ENCODE results near the gene C1QTNF12.

The C1QTNF12 gene

DNA sequence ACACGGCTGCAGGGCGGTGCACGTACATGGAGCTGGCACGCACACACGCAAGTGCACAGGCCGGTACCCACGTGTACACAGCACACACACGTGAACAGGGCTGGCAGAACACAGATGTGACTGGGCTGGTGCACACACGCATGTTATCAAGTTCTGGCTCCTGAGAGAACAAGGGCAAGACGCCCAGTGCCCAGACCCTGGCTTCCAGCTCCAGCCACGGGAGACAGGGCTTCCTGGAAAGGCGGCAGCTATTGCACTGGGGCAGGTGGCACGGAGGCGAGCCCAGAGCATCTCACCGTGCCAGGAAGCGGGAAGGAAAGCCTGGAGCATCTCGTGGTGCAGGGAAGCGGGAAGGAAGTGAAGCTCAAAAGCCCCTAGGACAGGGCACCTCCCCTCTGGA is 20.6 kb downstream of the C1QTNF12 start:
- no peak for DNase-seq (ENCODE audit: low read depth)
- TF ChIP-seq, protein P1, sequence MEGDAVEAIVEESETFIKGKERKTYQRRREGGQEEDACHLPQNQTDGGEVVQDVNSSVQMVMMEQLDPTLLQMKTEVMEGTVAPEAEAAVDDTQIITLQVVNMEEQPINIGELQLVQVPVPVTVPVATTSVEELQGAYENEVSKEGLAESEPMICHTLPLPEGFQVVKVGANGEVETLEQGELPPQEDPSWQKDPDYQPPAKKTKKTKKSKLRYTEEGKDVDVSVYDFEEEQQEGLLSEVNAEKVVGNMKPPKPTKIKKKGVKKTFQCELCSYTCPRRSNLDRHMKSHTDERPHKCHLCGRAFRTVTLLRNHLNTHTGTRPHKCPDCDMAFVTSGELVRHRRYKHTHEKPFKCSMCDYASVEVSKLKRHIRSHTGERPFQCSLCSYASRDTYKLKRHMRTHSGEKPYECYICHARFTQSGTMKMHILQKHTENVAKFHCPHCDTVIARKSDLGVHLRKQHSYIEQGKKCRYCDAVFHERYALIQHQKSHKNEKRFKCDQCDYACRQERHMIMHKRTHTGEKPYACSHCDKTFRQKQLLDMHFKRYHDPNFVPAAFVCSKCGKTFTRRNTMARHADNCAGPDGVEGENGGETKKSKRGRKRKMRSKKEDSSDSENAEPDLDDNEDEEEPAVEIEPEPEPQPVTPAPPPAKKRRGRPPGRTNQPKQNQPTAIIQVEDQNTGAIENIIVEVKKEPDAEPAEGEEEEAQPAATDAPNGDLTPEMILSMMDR (IDR thresholded peaks at IDR 0.05; ENCODE audit: low read depth, low read length, missing control alignments), result no peak
- no peak overlapping the region for H3K4me3 ChIP-seq (ENCODE audit: low read depth, low read length)
- in situ Hi-C loops (cut with HindIII; ENCODE audit: low sequenced_read_pairs), result no loop called here

DNA sequence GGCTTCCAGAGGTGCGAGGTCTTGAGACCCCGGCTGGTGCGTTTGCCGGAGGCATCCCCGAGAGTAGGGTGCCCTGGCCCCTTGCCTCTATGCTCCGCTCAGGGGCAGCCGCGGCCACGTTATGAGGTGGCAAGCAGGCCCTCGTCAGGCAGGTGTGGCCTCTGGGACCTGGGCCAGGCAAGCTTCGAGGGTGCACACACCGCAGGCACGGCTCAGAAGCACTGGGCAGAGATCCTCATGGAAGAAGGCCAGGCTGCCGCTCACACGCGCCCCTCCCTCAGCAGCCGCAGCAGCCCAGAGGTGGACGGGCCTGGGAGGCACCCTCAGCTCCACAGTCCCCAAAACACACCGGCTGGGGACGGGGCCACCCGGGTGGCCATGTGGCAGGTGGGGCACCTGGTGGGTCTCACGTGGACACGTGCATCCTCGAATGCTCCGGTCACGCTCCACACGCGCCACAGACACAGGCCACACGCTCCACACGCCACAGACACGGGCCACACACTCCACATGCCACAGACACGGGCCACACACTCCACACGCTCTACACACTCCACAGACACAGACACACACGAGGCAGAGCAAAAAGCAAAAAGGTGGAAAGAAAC is 21.2 kb downstream of the C1QTNF12 start:
- no peak for DNase-seq (ENCODE audit: low read depth)
- TF ChIP-seq, protein P1 (IDR thresholded peaks at IDR 0.05; ENCODE audit: low read depth, low read length, missing control alignments), result no peak
- H3K4me3 ChIP-seq (ENCODE audit: low read depth, low read length), result no peak overlapping the region
- in situ Hi-C loops (cut with HindIII; ENCODE audit: low sequenced_read_pairs), result no loop called here

DNA sequence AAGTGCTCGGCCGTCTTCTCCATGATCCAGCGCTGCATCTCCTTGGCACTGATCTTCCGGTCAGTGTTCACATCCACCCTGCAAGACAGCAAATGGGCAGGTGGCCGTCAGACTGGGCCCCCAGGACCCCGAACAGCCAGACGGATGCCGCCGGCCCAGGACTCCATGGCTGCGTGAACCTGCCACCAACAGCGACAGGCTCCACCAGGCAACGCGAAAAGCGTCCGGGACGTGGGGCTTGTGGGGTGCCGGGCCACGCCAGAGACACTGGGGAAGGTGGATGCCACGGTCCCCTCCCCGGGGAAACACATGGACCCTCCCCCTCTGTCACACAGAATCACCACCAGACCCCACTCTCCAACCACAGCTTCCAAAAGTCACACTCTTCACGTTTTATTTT is 22.6 kb downstream of the C1QTNF12 start:
- in situ Hi-C loops (cut with HindIII; ENCODE audit: low sequenced_read_pairs), result no loop called here
- DNase-seq (ENCODE audit: low read depth), result no peak
- H3K4me3 ChIP-seq (ENCODE audit: low read depth, low read length), result no peak overlapping the region
- TF ChIP-seq, protein P1 (IDR thresholded peaks at IDR 0.05; ENCODE audit: low read depth, low read length, missing control alignments), result no peak

DNA sequence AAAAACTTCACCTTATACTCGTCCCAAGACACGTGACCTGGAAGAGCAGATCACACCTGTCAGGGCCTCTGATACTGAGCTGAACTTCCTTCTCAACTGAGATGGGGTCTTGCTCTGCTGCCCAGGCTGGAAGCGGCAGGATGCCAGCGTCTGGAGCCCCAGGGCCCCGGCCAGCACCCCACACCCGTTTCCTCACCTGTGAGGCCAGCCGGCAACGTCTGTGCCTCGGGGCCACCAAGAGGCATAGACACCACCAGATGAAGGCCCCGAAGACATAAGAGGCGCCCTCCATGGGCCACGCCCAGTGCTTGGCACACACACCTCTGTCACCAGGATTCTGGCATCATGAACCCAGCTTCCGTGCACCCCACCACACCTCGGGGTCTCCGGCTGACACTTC is 23.2 kb downstream of the C1QTNF12 start:
- no peak for DNase-seq (ENCODE audit: low read depth)
- no peak overlapping the region for H3K4me3 ChIP-seq (ENCODE audit: low read depth, low read length)
- TF ChIP-seq, protein P1 (IDR thresholded peaks at IDR 0.05; ENCODE audit: low read depth, low read length, missing control alignments), result no peak
- in situ Hi-C loops (cut with HindIII; ENCODE audit: low sequenced_read_pairs), result no loop called here

DNA sequence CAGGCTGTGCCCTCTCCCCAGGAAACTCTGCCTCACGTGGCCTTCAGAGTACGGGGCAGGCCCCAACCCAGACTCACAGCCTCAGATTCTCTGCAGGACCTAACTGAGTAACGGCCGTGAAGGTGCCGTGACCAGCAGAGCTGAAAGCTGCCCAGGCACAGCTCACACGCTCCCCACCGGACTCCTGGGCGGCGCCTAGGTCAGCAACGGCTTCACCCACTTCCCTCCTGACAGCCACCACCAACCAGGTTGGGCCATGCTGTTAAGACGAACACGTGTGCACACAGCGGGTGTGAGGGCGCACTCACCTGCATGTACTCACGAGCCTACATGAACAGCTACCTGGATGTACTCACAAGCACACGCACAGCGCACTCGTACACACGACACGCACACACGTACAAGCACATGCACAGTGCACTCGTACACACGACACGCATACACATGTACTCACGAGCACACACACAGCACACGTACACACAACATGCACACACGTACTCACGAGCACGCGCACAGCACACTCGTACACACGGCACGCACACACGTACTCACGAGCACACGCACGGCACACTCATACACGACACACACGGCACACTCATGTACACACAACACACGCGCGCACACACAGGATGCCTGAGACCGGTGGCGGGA is 23.8 kb downstream of the C1QTNF12 start:
- H3K4me3 ChIP-seq (ENCODE audit: low read depth, low read length), result no peak overlapping the region
- in situ Hi-C loops (cut with HindIII; ENCODE audit: low sequenced_read_pairs), result no loop called here
- TF ChIP-seq, protein P1 (IDR thresholded peaks at IDR 0.05; ENCODE audit: low read depth, low read length, missing control alignments), result no peak
- no peak for DNase-seq (ENCODE audit: low read depth)

DNA sequence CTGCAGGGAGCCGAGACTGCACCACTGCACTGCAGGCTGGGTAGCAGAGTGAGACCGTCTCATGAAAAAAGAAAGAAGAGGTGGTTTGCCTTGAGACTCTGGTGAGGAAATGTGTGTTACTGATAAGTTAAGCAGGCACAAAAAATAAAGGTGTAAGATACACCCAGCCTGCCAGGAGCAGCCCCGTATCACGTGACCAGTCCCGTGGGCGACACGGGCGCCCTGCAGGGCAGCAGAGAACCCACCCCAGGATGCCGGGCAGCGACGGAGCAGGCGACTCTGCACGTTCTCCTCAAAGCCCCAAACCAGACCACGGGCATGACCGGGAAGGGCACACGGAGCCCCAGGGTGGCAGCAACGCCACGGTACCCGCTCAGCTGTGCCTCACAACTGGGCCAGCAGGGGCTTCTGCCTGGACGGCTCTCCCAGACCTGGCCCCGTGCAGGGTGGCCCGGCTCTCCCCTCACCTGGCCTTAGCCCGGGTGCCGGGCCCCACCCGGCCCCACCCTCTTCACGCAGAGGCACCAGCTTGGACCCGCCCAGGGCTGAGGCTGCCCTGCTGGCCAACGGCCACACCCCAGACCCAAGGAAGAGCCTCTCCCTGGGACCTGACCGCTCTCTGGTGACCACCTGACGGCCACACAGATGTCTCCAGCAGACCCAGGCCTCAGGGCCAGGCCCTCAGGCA is 24.5 kb downstream of the C1QTNF12 start:
- TF ChIP-seq, protein P1 (IDR thresholded peaks at IDR 0.05; ENCODE audit: low read depth, low read length, missing control alignments), result no peak
- no peak for DNase-seq (ENCODE audit: low read depth)
- in situ Hi-C loops (cut with HindIII; ENCODE audit: low sequenced_read_pairs), result no loop called here
- H3K4me3 ChIP-seq (ENCODE audit: low read depth, low read length), result no peak overlapping the region

All from astrocyte of the cerebellum (primary cell).